BLaER1 treated with 17β-estradiol and CSF1 and Interleukin-3, amounts not matched to agents 10 nM and 100 nM (cell line): ENCODE results near the gene SHC2.

Source experiments
- H3K27ac ChIP-seq, 11 experiments: shearing (Covaris generic); formaldehyde crosslinking; 2 replicates each; pipeline ENCODE4 v1.8.1; 2022
- H3K27me3 ChIP-seq, 11 experiments: shearing (Covaris generic); formaldehyde crosslinking; 2 replicates each; pipeline ENCODE4 v1.8.1; 2022
- H3K36me3 ChIP-seq, 11 experiments: shearing (Covaris generic); formaldehyde crosslinking; 2 replicates each; pipeline ENCODE4 v1.8.1; 2022
- H3K4me1 ChIP-seq, 10 experiments: shearing (Covaris generic); formaldehyde crosslinking; 2 replicates each; pipeline ENCODE4 v1.8.1; 2022
- H3K4me2 ChIP-seq, 11 experiments: shearing (Covaris generic); formaldehyde crosslinking; 2 replicates each; pipeline ENCODE4 v1.8.1; 2022
- H3K4me3 ChIP-seq, 10 experiments: shearing (Covaris generic); formaldehyde crosslinking; 2 replicates each; pipeline ENCODE4 v1.8.1; 2022
- H3K9ac ChIP-seq, 11 experiments: shearing (Covaris generic); formaldehyde crosslinking; 2 replicates each; pipeline ENCODE4 v1.8.1; 2022
- H3K9me3 ChIP-seq, 11 experiments: shearing (Covaris generic); formaldehyde crosslinking; replicated peaks in 1 of 11; 2 replicates each; pipeline ENCODE4 v1.8.1; 2022
- H4K20me1 ChIP-seq, 11 experiments: shearing (Covaris generic); formaldehyde crosslinking; 2 replicates each; pipeline ENCODE4 v1.8.1; 2022
- Cebpa-rat ChIP-seq, 11 experiments: shearing (Covaris generic); IDR thresholded peaks; 2 replicates each; pipeline ENCODE4 v1.8.1; 2022

The SHC2 gene

DNA sequence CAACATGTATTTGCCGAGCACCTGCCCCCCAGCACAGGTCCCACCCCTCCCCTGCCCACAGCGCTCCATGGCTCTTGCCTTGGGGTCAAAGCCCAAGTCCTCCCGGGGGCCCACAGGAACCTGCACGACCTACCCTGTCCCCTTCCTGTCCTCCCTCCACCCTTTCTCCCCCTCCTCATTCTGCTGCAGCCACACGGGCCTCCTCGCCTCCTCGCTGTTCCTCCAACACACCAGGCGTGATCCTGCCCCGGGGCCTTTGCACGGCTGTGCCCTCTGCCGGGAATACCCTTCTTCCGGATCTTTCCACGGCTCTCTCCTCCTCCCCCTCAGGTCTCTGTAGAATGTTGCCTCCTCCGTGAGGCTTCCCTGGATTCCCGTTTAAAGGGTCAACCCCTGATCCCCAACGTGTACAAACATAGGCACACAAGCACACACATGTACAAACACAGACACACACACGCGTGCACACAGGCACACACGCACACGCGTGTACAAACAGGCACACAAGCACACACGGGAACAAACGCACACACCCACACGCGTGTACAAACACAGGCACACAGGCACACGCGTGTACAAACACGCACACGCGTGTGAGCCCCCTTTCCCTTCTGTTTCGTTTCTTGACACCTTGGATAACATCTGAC, 38.3 kb upstream of the SHC2 start:
- Histone ChIP-seq H3K4me1 (peaks cover 8 to 52% (median 35%) of the 10 kb centered on the region in 10 experiments), H3K4me2 (peak overlapping the region in 1 of 11 experiments; percentile 10; a peak in 4 of 22 replicates), H4K20me1 (peaks cover 0 to 7% (median 0%) of the 10 kb centered on the region in 11 experiments; a peak in 2 of 22 replicates), H3K27me3 (peaks cover 33 to 54% (median 38%) of the 10 kb centered on the region in 11 experiments), H3K9ac (no peak overlapping the region), H3K36me3 (no peaks in the 10 kb centered on the region), H3K27ac (no peak overlapping the region), H3K4me3 (no peak overlapping the region), H3K9me3 (peaks cover 0 to 24% (median 3%) of the 10 kb centered on the region in 11 experiments; a peak in 11 of 22 replicates)
- no peak for TF ChIP-seq Cebpa-rat (IDR thresholded peaks at IDR 0.05)

DNA sequence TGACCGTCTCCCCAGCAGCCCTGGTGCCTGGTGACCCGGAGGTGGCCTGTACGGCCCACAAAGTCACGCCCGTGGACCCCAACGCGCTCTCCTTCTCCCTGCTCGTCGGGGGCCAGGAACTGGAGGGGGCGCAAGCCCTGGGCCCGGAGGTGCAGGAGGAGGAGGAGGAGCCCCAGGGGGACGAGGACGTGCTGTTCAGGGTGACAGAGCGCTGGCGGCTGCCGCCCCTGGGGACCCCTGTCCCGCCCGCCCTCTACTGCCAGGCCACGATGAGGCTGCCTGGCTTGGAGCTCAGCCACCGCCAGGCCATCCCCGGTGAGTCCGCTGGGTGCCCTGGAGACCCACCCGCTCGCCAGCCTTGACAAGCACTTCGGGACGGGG, 37.7 kb upstream of the SHC2 start:
- Histone ChIP-seq H3K4me3 (peak overlapping the region in 4 of 10 experiments; percentile 34 to 50 (median 45); a peak in 4 of 20 replicates), H4K20me1 (peaks cover 0 to 7% (median 0%) of the 10 kb centered on the region in 11 experiments; a peak in 2 of 22 replicates), H3K9me3 (peaks cover 0 to 23% (median 3%) of the 10 kb centered on the region in 11 experiments; a peak in 11 of 22 replicates), H3K9ac (peak overlapping the region in 5 of 11 experiments; percentile 26 to 64 (median 49); a peak in 6 of 22 replicates), H3K36me3 (no peaks in the 10 kb centered on the region), H3K4me1 (peaks cover 8 to 48% (median 35%) of the 10 kb centered on the region in 10 experiments), H3K27ac (no peak overlapping the region), H3K4me2 (peak overlapping the region in 9 of 11 experiments; percentile 24 to 83 (median 76); a peak in 17 of 22 replicates), H3K27me3 (peaks cover 33 to 56% (median 38%) of the 10 kb centered on the region in 11 experiments)
- no peak for TF ChIP-seq Cebpa-rat (IDR thresholded peaks at IDR 0.05)

DNA sequence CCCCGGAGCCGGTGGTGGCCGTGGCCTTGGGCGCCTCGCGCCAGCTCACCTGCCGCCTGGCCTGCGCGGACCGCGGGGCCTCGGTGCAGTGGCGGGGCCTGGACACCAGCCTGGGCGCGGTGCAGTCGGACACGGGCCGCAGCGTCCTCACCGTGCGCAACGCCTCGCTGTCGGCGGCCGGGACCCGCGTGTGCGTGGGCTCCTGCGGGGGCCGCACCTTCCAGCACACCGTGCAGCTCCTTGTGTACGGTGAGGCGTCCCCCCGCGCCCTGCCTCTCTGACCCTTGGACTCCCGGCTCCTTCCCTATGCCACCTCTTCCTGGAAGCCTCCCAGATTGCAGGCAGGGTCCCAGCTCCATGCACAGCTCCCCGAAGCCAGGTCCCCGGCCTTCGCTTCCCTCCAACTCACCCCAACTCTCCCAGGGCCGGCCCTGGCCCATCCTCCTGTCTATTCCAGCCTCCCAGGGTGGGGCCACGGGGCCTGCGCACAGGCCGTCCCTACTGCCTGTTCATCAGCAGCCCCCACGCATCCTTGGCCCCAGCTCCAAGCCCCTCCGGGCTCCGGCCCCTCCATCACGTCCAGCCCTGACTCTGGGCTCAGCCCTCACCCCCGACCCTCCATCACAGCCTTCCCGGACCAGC, 37.2 kb upstream of the SHC2 start:
- H3K4me1 ChIP-seq: peaks cover 6 to 43% (median 30%) of the 10 kb centered on the region in 10 experiments
- peak overlapping the region in 9 of 11 experiments; percentile 24 to 83 (median 76); a peak in 17 of 22 replicates for H3K4me2 ChIP-seq
- TF ChIP-seq Cebpa-rat (IDR thresholded peaks at IDR 0.05): no peak
- H3K9ac ChIP-seq: peak overlapping the region in 5 of 11 experiments; percentile 26 to 64 (median 49); a peak in 6 of 22 replicates
- no peaks in the 10 kb centered on the region for H3K36me3 ChIP-seq
- peaks cover 33 to 56% (median 38%) of the 10 kb centered on the region in 11 experiments for H3K27me3 ChIP-seq
- H3K4me3 ChIP-seq: peak overlapping the region in 5 of 10 experiments; percentile 34 to 50 (median 44); a peak in 5 of 20 replicates
- peaks cover 0 to 7% (median 0%) of the 10 kb centered on the region in 11 experiments; a peak in 2 of 22 replicates for H4K20me1 ChIP-seq
- peaks cover 0 to 21% (median 7%) of the 10 kb centered on the region in 11 experiments; a peak in 15 of 22 replicates for H3K9me3 ChIP-seq
- H3K27ac ChIP-seq: no peak overlapping the region

DNA sequence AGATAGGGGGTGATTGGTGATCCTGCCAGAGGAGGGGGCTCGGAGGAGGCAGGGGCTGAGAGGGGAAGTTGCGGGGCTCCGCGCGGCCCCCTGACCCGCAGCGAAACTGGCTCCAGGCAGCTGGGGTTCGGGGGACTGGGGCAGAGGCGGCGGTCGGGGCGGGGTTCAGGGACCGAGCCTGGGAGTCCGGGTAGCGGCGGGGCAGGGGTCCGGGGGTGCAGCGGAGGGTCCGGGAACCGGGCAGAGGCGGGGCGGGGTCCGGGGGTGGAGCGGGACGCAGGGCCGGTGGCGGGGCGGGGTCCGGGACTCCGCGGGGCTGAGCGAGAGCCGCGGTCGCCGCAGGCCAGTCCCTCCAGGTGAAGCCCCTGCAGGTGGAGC, 36.6 kb upstream of the SHC2 start:
- Histone ChIP-seq H3K4me3 (peak overlapping the region in 1 of 10 experiments; percentile 50; a peak in 2 of 20 replicates), H3K4me2 (peak overlapping the region in 4 of 11 experiments; percentile 61 to 83 (median 78); a peak in 6 of 22 replicates), H3K9ac (no peak overlapping the region), H3K27ac (no peak overlapping the region), H3K4me1 (peaks cover under 1 to 38% (median 25%) of the 10 kb centered on the region in 10 experiments; a peak in 18 of 20 replicates), H3K9me3 (peaks cover 0 to 19% (median 7%) of the 10 kb centered on the region in 11 experiments; a peak in 17 of 22 replicates), H3K27me3 (peaks cover 33 to 56% (median 38%) of the 10 kb centered on the region in 11 experiments), H3K36me3 (no peaks in the 10 kb centered on the region), H4K20me1 (peaks cover 0 to 7% (median 0%) of the 10 kb centered on the region in 11 experiments; a peak in 2 of 22 replicates)
- no peak for TF ChIP-seq Cebpa-rat (IDR thresholded peaks at IDR 0.05)

DNA sequence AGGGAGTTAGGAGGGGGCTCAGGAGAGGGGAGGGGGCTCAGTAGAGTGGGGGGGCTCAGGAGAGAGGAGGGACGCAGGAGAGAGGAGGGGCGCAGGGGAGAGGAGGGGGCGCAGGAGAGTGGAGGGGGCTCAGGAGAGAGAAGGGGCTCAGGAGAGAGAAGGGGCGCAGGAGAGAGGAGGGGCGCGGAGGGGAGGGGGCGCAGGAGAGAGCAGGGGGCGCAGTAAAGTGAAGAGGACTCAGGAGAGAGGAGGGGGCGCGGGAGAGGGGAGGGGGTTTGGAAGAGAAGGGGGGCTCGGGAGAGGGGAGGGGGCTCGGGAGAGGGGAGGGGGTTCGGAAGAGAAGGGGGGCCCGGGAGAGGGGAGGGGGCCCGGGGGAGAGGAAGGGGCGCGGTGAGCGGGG, 36.2 kb upstream of the SHC2 start:
- H3K4me1 ChIP-seq: peaks cover 0 to 33% (median 20%) of the 10 kb centered on the region in 10 experiments; a peak in 17 of 20 replicates
- no peak for TF ChIP-seq Cebpa-rat (IDR thresholded peaks at IDR 0.05)
- H3K36me3 ChIP-seq: no peaks in the 10 kb centered on the region
- H4K20me1 ChIP-seq: peaks cover 0 to 7% (median 0%) of the 10 kb centered on the region in 11 experiments; a peak in 2 of 22 replicates
- no peak overlapping the region for H3K27ac ChIP-seq
- peaks cover 33 to 56% (median 38%) of the 10 kb centered on the region in 11 experiments for H3K27me3 ChIP-seq
- H3K4me2 ChIP-seq: no peak overlapping the region
- H3K4me3 ChIP-seq: no peak overlapping the region
- H3K9ac ChIP-seq: no peak overlapping the region
- peaks cover 2 to 18% (median 8%) of the 10 kb centered on the region in 11 experiments; a peak in 18 of 22 replicates for H3K9me3 ChIP-seq

DNA sequence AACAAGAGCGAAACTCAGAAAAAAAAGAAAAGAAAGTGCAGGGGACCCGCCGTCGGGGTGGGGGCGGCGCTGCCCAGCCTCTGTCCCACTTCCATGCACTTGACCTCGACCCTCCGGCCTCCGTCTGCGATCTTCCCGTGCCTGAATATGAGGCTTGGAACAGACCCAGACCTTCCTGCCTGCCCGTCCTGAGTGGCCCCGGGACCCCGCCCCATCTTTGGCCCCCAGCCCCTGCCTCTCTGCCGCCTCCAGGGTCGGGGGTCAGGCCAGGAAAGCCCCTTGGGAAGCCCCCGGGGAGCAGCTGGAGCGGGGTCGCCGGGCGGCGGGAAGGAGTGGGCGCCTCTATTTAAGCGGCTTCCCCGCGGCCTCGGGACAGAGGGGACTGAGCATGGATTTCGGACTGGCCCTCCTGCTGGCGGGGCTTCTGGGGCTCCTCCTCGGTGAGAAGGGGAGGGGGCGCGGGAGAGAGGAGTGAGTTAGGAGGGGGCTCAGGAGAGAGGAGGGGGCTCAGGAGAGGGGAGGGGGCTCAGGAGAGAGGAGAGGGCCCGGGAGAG, 35.4 kb upstream of the SHC2 start, which contains the start of gene MADCAM1:
MADCAM1 (plus strand) TSS at position 375 of the 554 bp plus-strand sequence; CDS start at position 389, 14 bp downstream.
- H3K4me1 ChIP-seq: peaks cover 0 to 25% (median 14%) of the 10 kb centered on the region in 10 experiments; a peak in 17 of 20 replicates
- H3K36me3 ChIP-seq: no peaks in the 10 kb centered on the region
- H3K4me2 ChIP-seq: peak within 1 kb of the TSS in 2 of 11 experiments; percentile 4 to 16; a peak in 3 of 22 replicates
- peaks cover 0 to 7% (median 0%) of the 10 kb centered on the region in 11 experiments; a peak in 2 of 22 replicates for H4K20me1 ChIP-seq
- peaks cover 0 to 12% (median 8%) of the 10 kb centered on the region in 11 experiments; a peak in 13 of 22 replicates for H3K9me3 ChIP-seq
- no peak for TF ChIP-seq Cebpa-rat (IDR thresholded peaks at IDR 0.05)
- H3K27ac ChIP-seq: no peak within 1 kb of the TSS
- H3K27me3 ChIP-seq: peaks cover 33 to 56% (median 38%) of the 10 kb centered on the region in 11 experiments
- no peak within 1 kb of the TSS for H3K4me3 ChIP-seq
- no peak within 1 kb of the TSS for H3K9ac ChIP-seq

DNA sequence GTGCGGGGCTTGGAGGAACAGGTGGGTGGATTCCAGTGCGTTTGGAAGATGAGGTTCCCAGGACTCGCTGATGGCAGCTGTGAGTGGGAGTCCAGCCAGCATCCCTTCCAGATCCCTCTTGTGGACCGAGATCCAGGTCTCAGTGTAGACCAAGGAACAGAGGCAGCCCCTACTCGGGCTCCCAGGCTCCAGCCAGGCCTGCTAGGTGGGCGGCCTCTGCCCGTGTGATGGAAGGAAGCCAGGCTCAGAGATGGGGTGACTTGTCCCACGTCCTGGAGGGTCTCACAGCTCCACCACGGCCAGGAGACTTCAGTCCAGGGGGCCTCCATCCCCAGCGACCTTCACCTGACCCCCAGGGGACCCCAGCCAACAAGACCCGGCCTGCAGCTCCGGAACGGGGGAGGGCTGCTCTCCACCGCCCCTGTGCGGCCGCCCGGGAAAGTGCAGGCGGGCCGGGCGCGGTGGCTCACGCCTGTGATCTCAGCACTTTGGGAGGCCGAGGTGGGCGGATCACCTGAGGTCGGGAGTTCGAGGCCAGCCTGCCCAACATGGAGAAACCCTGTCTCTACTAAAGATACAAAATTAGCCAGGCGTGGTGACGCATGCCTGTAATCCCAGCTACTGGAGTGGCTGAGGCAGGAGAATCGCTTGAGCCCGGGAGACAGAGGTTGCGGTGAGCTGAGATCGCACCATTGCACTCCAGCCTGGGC, 34.7 kb upstream of the SHC2 start:
- no peaks in the 10 kb centered on the region for H3K36me3 ChIP-seq
- H3K27ac ChIP-seq: no peak overlapping the region
- no peak overlapping the region for H3K4me3 ChIP-seq
- H4K20me1 ChIP-seq: peaks cover 0 to 7% (median 0%) of the 10 kb centered on the region in 11 experiments; a peak in 2 of 22 replicates
- peaks cover 33 to 56% (median 38%) of the 10 kb centered on the region in 11 experiments for H3K27me3 ChIP-seq
- peaks cover 1 to 27% (median 14%) of the 10 kb centered on the region in 10 experiments; a peak in 18 of 20 replicates for H3K4me1 ChIP-seq
- H3K9me3 ChIP-seq: peaks cover 0 to 12% (median 8%) of the 10 kb centered on the region in 11 experiments; a peak in 13 of 22 replicates
- peak overlapping the region in 2 of 11 experiments; percentile 4 to 16; a peak in 3 of 22 replicates for H3K4me2 ChIP-seq
- no peak for TF ChIP-seq Cebpa-rat (IDR thresholded peaks at IDR 0.05)
- H3K9ac ChIP-seq: no peak overlapping the region

DNA sequence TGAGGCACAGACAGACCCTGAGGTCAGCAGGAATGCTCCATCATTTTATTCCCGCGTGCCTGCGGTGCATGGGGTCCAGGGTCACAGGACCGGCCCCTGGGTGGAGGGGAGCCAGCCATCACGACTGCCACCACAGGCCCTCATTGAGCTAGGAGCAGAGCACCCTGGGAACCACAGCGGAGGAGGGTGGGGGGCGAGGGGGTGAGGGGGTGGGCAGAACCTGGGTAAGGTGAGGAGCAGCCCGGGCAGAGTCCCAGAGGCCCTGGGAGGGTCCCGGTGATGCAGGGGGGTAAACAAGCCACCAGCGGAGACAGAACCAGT, 34.2 kb upstream of the SHC2 start:
- Histone ChIP-seq H3K27ac (no peak overlapping the region), H3K4me1 (peaks cover 6 to 32% (median 19%) of the 10 kb centered on the region in 10 experiments), H4K20me1 (peaks cover 0 to 7% (median 0%) of the 10 kb centered on the region in 11 experiments; a peak in 2 of 22 replicates), H3K9ac (no peak overlapping the region), H3K4me2 (no peak overlapping the region), H3K9me3 (peaks cover 0 to 12% (median 8%) of the 10 kb centered on the region in 11 experiments; a peak in 13 of 22 replicates), H3K36me3 (no peaks in the 10 kb centered on the region), H3K27me3 (peaks cover 33 to 56% (median 38%) of the 10 kb centered on the region in 11 experiments), H3K4me3 (no peak overlapping the region)
- no peak for TF ChIP-seq Cebpa-rat (IDR thresholded peaks at IDR 0.05)
